HG02759 (cell line): Measurements from ENCODE around the gene MYEOV.

Source experiments
- ATAC-seq: cut with Tn5 transposase; IDR thresholded peaks from one replicate; pipeline ENCODE4 v1.9.1; 2021; ENCODE audit warnings: mild to moderate bottlenecking, moderate library complexity; ENCODE audit not compliant: unreplicated experiment

Gene MYEOV

DNA sequence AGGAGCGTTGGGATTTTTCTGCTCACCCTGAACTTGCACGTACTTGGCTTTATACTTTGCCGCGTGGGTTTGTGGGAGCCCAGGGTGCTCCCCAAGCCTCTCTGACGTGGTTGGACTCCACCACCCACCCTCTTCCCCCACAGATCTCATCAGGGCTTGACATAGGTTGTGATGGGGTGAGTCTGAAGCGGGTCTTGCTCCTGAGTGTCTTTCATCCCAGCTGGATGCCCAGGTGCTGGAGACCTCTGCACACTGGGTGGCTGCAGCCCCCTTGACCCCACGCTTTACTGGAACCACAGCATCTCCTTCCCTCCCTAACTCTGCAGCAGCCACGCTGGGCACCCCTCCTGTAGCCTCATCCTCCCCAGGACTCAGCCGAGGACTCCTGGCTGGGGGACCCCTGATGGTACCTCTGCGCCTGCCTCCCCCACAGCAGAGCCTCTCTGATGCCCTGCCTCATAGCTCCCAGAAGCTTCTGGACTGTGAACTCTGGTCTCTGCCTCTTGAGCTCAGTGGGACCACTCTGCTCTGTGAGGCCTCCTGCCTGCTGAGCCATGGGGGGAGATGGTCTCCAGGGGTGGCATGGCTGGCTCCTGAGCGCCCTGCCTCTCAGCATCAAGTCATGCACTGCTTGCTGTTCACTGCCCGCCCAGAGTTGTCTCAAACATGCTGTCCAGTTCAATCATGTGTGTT is 45.2 kb downstream of the MYEOV start:
- ATAC-seq: no peak

DNA sequence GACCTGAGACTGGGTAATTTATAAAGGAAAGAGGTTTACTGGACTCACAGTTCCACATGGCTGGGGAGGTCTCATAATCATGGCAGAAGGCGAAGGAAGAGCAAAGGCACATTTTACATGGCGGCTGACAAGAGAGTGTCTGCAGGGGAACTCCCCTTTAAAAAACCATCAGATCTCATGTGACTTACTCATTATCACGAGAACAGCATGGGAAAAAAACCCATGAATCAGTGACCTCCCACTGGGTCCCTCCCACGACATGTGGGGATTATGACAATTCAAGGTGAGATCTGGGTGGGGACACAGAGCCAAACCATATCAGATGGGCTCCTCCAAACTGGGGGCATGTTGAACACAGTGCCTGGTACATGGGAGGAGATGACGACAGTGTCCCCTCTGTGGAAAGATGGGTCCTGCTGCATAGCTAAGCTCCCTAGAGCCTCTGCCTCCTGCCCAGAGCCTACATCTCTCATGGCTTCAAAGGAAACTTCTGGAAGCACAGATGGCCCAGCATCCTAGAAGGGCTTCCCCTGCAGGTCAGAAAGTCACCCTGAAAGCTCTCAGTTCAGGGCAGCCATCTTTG is 46.1 kb downstream of the MYEOV start:
- no peak for ATAC-seq

GRCh38 chr11:69342588-69343330 is 48.8 kb downstream of the MYEOV start:
- no peak for ATAC-seq

DNA sequence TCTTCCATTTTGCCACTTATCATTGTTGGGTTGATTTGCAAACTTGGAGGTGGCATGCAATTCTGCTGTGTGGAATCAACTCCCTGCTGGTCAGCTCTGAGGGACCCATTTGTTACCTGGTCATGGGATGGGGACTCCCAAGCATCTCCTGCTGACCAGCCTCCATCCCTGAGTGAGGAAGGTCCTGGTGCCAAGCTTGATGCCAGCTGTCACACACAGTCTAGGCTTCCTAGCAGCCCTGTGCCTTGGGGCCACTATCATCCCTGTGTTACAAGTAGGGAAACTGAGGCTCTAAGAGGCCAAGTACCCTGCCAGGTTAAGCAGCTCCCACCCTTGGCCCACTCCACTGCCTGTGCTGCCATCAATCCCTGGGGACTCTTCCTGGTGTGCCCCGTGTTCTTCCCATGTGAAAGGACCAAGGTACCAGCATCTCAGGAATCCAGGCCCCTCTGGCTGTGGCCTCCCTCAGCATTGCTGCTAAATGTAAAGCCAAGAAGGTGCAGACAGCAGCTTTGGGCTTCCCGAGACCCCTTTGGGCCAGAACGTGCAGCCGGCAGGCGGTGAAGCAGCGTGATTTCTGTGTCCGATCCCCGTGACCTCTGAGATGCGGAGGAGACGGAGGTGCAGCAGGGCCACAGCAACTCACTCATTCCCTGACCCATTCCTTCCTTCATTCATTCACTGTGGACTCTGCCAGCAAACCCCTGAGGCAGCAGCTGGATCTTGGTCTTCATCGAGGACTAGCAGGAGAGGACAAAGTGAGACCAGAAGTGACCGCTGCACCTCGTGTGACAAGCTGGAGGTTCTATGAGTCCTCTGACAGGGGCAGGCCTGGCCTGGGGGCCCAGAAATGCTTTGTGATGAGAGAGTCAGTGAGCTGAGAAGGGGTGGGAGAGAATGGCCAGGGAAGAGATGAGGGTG is 49.7 kb downstream of the MYEOV start:
- no peak for ATAC-seq

GRCh38 chr11:69344570-69345145 is 50.7 kb downstream of the MYEOV start:
- no peak for ATAC-seq
